Fibroblast of the aortic adventitia (primary cell): ENCODE data around the gene MAPKAP1. TPM values are rescaled to one million over a fixed set of nuclear protein-coding genes. Genes with fewer than 3 reads are reported as not detected.

Experiments used
- DNase-seq: peaks from one replicate; pipeline ENCODE4 v3.0.0-alpha.2; 2010; ENCODE audit warnings: low read depth
- H3K4me3 ChIP-seq: 2 replicates; pipeline ENCODE4 v1.5.1; 2011; ENCODE audit warnings: low read depth, mild to moderate bottlenecking, control low read depth, low read length, moderate library complexity
- total RNA-seq: library from RNA; depleted of rRNA; stranded (reverse); fragments of >200 nt; gene quantifications from 2 replicates; pipeline ENCODE4 v1.2.3, GENCODE V29; 2012; ENCODE audit warnings: low replicate concordance
- TF ChIP-seq, protein P1 (sequence below): IDR thresholded peaks from 2 replicates; pipeline ENCODE4 v1.5.1; 2011; ENCODE audit warnings: mild to moderate bottlenecking, low read length, control low read depth, inconsistent platforms; ENCODE audit not compliant: insufficient read depth

MAPKAP1 gene
- total RNA-seq, 1 donor: 90.6 TPM

DNA sequence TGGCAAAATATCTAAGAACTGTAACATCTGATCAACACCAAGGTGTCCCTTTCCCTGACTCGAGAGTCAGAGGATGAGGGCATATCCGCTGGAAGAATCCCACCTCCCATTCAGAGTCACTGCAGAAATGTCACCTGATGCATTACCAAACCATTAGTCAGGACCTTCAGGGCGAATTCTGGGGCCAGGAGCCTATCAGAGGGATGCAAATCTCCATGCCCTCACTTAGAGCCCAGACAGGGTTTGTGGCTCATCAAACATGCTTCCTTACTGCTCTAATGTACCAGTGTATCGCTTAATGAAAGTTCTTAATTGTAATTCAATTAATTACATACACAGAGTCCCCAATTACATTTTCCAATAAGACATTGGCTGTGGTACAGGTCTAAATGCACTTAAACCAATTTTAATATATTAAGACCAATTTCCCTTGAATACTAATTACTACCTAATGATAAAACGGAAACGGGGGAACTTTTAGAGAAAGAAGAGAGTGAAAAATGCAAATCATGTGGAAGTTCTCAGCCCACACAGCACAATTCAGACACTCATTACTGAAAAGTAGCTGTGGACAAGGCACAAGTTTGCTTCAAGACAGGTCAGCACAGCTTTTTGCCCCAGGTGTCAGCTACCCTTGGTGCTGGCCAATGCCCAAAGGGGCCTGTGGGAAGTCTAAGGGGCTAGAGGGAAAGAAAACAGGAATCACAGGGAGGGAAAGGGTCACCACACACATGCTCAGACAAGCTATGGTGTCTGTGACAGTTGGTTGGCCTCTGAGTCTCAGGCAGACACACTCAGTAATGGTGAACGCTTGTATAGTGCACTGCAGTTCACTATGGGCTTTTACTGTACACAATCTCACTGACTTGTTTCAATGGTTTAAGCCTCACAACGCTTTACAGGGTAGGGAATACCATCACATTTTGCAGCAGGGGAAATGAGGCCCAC lies 211.6 kb downstream of the MAPKAP1 start:
- TF ChIP-seq, protein P1, sequence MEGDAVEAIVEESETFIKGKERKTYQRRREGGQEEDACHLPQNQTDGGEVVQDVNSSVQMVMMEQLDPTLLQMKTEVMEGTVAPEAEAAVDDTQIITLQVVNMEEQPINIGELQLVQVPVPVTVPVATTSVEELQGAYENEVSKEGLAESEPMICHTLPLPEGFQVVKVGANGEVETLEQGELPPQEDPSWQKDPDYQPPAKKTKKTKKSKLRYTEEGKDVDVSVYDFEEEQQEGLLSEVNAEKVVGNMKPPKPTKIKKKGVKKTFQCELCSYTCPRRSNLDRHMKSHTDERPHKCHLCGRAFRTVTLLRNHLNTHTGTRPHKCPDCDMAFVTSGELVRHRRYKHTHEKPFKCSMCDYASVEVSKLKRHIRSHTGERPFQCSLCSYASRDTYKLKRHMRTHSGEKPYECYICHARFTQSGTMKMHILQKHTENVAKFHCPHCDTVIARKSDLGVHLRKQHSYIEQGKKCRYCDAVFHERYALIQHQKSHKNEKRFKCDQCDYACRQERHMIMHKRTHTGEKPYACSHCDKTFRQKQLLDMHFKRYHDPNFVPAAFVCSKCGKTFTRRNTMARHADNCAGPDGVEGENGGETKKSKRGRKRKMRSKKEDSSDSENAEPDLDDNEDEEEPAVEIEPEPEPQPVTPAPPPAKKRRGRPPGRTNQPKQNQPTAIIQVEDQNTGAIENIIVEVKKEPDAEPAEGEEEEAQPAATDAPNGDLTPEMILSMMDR: no peak
- no peak for DNase-seq
- no peak overlapping the region for H3K4me3 ChIP-seq

DNA sequence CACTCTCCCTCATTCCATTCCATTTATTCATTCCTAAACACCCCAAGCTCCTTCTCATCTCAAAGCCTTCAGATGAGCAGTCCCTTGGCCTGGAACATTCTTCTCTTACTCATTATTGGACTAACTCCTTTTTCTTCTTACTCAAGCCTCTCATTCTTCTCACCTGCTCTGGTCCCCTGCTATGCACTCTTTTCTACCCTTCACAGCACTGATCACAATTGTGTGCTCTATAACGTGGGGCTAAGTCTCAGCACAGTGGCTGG lies 212.4 kb downstream of the MAPKAP1 start:
- DNase-seq: peak; percentile 32
- no peak overlapping the region for H3K4me3 ChIP-seq
- TF ChIP-seq, protein P1: no peak

DNA sequence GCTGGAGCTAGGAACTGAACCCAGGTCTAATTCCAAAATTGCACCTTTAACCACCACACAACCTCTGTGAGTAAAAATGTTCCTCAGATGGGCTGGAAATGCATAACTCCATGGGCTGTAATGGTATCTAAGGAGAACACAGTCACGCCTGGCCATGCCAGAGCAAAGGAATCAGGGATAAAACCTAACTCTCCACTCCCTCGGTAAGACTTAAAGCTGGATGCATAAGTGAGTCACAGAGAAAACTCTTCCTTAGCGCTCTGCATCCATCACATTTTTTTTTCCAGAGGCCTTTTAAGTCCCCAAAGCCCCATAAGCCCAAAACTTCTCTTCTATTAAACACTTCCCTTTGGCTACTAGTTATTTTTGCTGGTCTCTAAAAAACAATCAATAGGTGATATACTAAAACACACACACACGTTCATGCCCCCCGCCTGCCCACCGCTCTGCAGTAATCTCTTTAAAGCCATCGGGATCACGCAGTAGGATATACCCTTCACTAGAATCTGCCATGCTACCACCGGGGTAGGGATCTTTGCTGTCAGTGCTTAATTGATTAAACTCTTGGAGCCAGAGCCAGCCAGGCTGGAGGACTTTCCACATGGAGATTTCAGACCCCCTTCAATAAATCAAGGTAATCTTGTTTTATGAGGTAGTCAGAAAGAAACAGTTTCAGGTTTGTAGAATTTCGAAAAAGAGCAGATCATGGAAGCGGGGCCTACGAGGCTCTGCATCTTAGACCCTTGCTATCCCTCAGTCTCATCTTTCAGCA lies 212.9 kb downstream of the MAPKAP1 start:
- H3K4me3 ChIP-seq: no peak overlapping the region
- no peak for DNase-seq
- TF ChIP-seq, protein P1: no peak

DNA sequence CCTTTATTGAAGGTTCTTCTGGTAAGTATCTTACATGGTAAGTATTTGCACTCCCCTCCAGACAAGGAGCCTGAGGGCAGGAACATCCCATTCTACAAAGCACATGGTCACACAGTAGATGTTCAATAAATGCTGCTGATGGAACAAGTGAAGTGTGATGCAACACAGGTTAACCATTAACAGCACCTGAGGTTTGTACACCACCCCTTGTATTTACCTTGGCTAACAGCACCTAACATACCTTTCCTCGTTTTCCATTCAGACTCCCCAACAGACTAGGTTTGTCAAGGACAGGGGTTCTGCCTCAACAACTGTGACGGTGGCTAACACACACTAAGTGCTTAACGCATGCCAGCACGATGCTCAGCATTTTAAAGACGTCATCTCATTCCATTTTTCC lies 213.6 kb downstream of the MAPKAP1 start:
- TF ChIP-seq, protein P1: no peak
- H3K4me3 ChIP-seq: no peak overlapping the region
- no peak for DNase-seq

DNA sequence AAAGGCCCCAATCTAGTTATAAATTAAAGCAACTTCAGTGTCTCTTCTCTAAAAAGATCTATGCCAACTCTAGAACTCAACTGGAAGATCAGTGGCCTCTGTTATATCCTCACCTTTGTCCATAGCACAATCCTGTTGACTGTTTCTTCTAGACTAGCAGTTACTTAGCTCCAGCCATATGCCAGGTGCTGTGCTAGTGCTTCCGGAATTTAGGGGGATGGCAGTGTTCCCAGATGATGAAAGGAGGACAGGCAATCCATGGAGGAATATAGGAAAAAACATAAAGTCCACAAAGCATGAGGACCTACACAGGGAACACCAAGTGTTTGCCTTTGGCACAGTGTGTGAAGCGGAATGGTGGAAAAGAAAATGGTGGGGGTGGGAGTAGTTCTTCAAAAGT lies 214.3 kb downstream of the MAPKAP1 start:
- no peak overlapping the region for H3K4me3 ChIP-seq
- TF ChIP-seq, protein P1: no peak
- no peak for DNase-seq

DNA sequence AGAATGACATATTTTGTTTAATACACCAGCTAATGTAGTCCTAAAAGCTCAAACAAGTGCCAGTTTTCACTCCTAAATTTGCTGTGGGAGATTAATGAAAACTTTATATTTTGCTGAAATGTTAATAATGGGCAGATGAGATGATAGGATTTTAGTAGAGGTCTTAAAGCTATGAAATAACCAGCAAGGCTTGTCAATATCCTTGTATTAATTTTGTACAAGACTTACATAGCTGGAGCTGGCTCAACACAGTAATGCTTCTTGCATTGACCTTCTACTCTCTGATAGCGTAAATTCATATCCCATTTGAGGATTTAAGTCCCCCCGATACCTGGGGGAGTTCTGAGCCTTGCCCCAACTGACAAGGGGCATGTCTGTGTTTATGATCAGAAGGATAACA lies 219.2 kb downstream of the MAPKAP1 start:
- DNase-seq: no peak
- TF ChIP-seq, protein P1: no peak
- no peak overlapping the region for H3K4me3 ChIP-seq
